C4-2B (cell line): Measurements from ENCODE around the gene DNAJB8.

Experiments
- H3K27ac ChIP-seq: fragments of 450-650 bp; 2 replicates; pipeline ENCODE4 v1.5.1; 2017
- CTCF ChIP-seq: fragments of 450-650 bp; conservative IDR thresholded peaks from 2 replicates; pipeline ENCODE4 v1.5.1; 2017; ENCODE audit warnings: mild to moderate bottlenecking
- ZFX ChIP-seq: fragments of 450-650 bp; IDR thresholded peaks from 2 replicates; pipeline ENCODE4 v1.6.1; 2017

DNAJB8 gene

DNA sequence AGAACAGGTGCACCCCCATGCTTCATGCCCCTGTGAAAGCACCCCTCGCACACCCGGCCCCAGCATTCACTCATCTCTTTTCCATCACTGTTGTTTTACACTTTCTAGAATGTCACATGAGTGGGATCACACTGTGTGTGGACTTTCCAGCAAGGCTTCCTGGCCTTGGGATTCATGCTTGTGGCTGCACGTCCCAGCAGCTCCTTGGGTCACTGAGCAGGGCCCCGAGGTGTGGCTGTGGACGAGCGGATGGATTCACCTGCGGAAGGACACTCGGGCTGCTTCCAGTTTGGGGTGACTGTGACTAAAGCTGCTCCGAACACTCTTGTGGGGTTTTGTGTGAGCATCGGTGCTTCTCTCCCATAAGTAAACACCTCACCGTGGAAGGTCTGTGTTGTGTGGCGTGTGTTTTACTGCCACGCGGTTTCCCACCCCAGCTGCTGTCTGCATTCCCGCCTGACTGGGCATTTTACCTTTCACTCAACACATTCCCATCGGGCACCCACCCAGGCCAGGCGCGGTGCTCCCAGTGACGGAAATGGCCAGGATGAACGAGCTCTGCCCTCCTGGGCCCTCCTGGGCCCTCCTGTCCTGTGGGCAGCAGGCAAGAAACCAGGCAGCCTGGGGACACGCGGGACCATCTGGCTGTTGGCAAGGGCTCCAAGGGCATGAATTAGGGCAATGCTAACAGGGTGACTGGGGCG, 41.4 kb downstream of the DNAJB8 start:
- no peak for TF ChIP-seq ZFX
- TF ChIP-seq CTCF, result no peak
- peak overlapping the region; percentile 26 for H3K27ac ChIP-seq

DNA sequence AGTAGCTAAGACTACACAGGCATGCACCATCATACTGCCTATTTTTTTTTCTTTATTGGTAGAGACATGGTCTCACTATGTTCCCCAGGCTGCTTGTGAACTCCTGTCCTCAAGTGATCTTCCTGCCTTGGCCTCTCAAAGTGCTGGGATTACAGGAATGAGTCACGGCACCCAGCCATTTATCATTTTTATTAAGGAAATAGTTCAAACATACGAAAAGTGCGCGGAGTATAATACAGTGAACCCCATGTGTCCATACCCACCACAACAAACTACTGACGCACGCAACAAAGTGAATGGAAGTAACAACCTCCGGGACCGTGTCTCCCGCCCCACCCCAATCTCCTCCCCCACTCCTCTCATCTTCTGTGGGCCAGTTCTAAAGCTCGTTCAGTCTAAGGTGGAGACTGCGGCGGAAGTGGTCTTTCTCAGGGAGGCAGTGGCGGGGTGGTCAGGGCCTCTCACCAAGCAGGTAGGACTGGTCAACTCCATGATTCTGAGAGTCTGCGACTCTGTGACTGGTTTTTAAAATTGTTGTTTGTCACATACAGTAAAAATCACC, 42.1 kb downstream of the DNAJB8 start:
- TF ChIP-seq CTCF, result no peak
- no peak for TF ChIP-seq ZFX
- peak overlapping the region; percentile 43; the same call in 1 of the 2 replicates for H3K27ac ChIP-seq

- peak overlapping the region; percentile 43 for H3K27ac ChIP-seq
- TF ChIP-seq CTCF, result no peak
- no peak for TF ChIP-seq ZFX
These were observed 43.1 kb downstream of the DNAJB8 start for GRCh38 chr3:128423525-128424147.

DNA sequence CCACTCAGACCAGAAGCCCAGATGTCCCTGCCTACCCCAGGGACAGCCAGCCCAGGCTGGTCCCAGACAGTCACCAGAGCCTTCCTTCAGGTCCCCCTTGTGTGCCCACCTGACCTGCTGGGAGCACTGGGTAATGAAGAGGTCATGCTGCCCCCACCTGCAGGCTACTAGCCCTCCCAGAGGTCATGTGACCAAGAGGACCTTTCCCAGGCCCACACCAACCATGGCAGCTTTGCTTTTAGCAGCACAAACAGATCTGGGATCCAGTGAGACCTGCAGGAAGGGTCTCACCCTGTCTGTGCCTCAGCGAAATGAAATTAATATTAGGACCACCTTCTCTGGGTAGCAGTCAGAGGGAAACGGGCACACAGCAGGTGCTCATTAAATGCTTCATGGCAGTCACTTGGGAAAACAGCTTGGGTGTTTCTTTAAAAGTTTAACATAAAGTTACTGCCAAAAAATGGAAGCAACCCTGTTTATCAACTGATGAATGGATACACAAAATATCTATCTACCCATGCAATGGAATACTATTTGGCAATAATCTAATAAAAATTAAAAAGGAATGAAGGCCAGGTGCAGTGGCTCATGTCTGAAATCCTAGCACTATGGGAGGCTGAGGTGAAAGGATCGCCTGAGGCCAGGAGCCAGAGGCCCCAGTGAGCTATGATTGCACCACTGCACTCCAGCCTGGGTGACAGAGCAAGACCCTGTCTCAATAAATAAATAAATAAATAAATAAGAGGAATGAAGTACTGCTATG, 43.7 kb downstream of the DNAJB8 start:
- TF ChIP-seq CTCF (no peak), ZFX (no peak)

GRCh38 chr3:128421966-128422365, 44.7 kb downstream of the DNAJB8 start:
- peak overlapping the region; percentile 44 for H3K27ac ChIP-seq
- no peak for TF ChIP-seq ZFX

More for the DNA sequence above, 43.7 kb downstream of the DNAJB8 start:
- H3K27ac ChIP-seq, result peak overlapping the region; percentile 44

DNA sequence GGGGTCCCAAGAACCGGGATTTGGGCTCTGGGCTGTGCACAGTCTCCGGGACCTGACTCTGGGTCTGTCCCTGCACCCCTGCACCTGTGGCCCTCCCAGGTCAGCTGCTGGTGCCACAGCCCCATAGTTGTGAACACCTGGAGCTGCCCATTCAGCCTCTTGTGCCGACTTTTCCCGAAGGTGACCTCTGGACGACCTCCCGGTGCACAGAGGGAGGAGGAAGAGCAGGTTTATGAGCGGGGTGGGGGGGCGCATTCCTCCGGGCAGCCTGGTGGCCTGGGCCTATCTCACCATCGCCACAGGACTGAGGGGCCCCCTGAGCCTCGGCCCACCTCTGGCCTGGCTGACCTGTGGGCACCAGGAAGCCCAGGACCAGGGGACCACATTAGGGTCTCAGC, 45.3 kb downstream of the DNAJB8 start:
- no peak for TF ChIP-seq ZFX
- TF ChIP-seq CTCF, result no peak
- peak overlapping the region; percentile 44 for H3K27ac ChIP-seq

DNA sequence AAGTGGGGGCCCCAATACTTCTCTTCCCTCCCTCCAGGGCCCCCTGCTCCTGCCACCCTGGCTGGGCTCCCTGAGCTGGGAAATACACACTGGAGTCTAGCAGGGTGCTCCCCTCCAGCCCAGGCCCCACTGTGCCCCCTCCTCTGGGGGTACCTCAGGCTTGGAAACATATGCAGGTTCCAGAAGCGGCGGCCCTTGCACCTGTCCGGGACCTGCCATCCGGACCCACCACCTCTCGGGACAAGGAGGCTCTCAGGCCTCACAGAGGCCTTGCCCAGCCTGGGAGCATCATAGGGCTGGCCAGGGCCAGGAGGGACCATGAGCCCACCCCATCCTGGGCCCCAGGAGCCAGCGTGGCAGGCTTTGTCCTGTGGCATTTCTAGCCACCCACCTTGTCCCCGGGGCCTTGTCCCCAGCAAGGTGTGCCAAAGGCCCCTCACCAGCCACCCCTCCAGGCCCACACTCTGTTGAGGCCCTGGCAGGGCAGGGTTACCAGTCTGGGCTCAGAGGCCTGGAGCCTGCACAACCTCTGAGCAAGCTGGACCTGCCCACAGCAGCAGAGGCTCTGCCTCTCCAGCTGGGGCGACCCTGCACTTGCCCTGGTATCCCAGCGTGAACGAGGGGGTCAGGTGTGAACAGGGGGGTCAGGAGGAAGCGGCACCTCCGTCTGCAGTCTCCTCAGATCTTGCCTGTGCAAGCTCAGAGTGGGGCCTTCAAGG, 45.8 kb downstream of the DNAJB8 start:
- TF ChIP-seq CTCF (no peak), ZFX (peak; percentile 51; the same call in 1 of the 2 replicates)
- peak overlapping the region; percentile 44 for H3K27ac ChIP-seq
